Vagina (tissue), 2 donors: ENCODE data around the gene LONRF2. TPM values are rescaled to one million over a fixed set of nuclear protein-coding genes. Genes with fewer than 3 reads are reported as not detected.

Source experiments
- DNase-seq, 2 donors: peaks; one replicate each; pipeline ENCODE4 v3.0.0-alpha.2; 2017; ENCODE audit errors: extremely low spot score in 2 of 2
- H3K27ac ChIP-seq: fragments of 200-600 bp; sonication (generic); one replicate; pipeline ENCODE4 v1.5.1; 2019
- H3K27me3 ChIP-seq: fragments of 200-600 bp; sonication (generic); one replicate; pipeline ENCODE4 v1.5.1; 2019
- H3K36me3 ChIP-seq, 2 donors: fragments of 200-600 bp; sonication (generic); one replicate each; pipeline ENCODE4 v1.5.1; 2017 to 2019
- H3K4me1 ChIP-seq: fragments of 200-600 bp; sonication (generic); one replicate; pipeline ENCODE4 v1.5.1; 2019
- H3K4me3 ChIP-seq, 2 donors: fragments of 200-600 bp; sonication (generic); 1 replicate in 1 of 2; 2 replicates in 1 of 2; pipeline ENCODE4 v1.5.1; 2016 to 2019
- H3K9me3 ChIP-seq: fragments of 200-600 bp; sonication (generic); one replicate; pipeline ENCODE4 v1.5.1; 2019
- POLR2A ChIP-seq, 2 donors: fragments of 450-650 bp; IDR thresholded peaks; one replicate each; pipeline ENCODE4 v1.6.1; 2017; ENCODE audit warnings: antibody characterized with exemption in 2 of 2, mild to moderate bottlenecking in 2 of 2, moderate library complexity in 2 of 2
- POLR2AphosphoS5 ChIP-seq, 2 donors: sonication (generic); formaldehyde crosslinking; IDR thresholded peaks; one replicate each; pipeline ENCODE4 v1.9.0; 2017; ENCODE audit warnings: antibody characterized with exemption in 2 of 2, mild to moderate bottlenecking in 2 of 2, low read depth in 1 of 2; ENCODE audit not compliant: insufficient read depth in 1 of 2
- intact Hi-C: fragments of 100-400 bp; cut with DNase I; formaldehyde crosslinking; loops from one replicate; pipeline ENCODE4 v1.15.1; 2023
- total RNA-seq: library from RNA; depleted of rRNA; stranded (reverse); fragments of >200 nt; gene quantifications from one replicate; pipeline ENCODE4 v1.2.3, GENCODE V29; 2016
- TF ChIP-seq, protein P1 (sequence below), 3 experiments: fragments of 450-650 bp in 2 of 3; fragments of 200-600 bp in 1 of 3; sonication (generic) in 1 of 3; IDR thresholded peaks; one replicate each; pipeline ENCODE4 v1.5.1; 2017 to 2019; ENCODE audit warnings: antibody characterized with exemption in 3 of 3, mild to moderate bottlenecking in 2 of 3, moderate library complexity in 2 of 3

The LONRF2 gene
- total RNA-seq, 1 donor from 2014 or later, result 9.6 TPM

DNA sequence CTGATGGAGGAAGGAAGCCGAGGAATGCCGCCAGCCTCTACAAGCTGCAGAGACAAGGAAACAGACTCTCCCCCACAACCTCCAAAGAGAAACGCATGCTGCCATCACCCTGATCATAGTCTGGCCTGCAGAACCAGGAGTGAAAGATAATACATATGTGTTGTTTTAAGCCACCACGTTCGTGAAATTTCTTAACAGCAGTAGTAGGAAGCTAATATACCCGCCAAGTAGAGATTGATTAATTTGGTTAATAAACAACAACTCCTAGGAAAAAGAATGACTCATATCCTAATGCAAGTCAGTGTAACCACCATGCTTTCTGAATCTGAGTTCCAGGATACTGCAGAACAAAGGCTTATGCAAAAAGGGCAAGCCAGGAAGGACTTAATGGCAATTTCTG is 36.6 kb downstream of the LONRF2 start:
- Histone ChIP-seq H3K36me3 (peaks cover 0 to 4% of the 10 kb centered on the region in 2 donors), H3K4me3 (no peak overlapping the region), H3K27me3 (no peaks in the 10 kb centered on the region), H3K4me1 (peaks cover 11% of the 10 kb centered on the region), H3K9me3 (no peaks in the 10 kb centered on the region), H3K27ac (peak overlapping the region; percentile 67)
- peak in 1 of 2 donors; percentile 12 for TF ChIP-seq POLR2AphosphoS5 (IDR thresholded peaks at IDR 0.05; ENCODE audit: insufficient read depth in 1 of 2, low read depth in 1 of 2)
- TF ChIP-seq, protein P1, sequence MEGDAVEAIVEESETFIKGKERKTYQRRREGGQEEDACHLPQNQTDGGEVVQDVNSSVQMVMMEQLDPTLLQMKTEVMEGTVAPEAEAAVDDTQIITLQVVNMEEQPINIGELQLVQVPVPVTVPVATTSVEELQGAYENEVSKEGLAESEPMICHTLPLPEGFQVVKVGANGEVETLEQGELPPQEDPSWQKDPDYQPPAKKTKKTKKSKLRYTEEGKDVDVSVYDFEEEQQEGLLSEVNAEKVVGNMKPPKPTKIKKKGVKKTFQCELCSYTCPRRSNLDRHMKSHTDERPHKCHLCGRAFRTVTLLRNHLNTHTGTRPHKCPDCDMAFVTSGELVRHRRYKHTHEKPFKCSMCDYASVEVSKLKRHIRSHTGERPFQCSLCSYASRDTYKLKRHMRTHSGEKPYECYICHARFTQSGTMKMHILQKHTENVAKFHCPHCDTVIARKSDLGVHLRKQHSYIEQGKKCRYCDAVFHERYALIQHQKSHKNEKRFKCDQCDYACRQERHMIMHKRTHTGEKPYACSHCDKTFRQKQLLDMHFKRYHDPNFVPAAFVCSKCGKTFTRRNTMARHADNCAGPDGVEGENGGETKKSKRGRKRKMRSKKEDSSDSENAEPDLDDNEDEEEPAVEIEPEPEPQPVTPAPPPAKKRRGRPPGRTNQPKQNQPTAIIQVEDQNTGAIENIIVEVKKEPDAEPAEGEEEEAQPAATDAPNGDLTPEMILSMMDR (IDR thresholded peaks at IDR 0.05), result no peak
- DNase-seq, result no peak
- intact Hi-C loops, result no loop called here

DNA sequence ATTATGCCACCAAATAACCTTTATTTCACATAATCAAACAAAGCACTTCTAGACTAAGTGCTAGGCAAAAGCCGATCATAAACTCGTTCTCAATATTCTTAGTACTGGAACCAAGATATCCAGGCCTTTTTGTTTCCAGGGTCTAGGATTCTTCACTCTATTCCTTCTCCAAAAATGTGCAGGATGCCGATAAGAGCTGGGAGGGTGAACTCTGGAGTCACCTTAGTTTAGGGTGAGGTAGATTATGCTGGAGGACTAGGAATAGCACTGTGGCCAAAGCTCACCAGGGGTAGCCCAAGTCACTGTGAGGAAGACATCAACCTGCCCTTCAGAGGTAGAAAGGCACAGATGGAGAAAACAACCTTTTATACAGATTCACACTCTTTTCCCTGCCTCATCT is 37.3 kb downstream of the LONRF2 start:
- no peak for DNase-seq
- intact Hi-C loops, result no loop called here

GRCh38 chr2:100283724-100284501 is 38.4 kb downstream of the LONRF2 start:
- peaks cover 11% of the 10 kb centered on the region for H3K4me1 ChIP-seq
- H3K36me3 ChIP-seq, result peaks cover 0 to 4% of the 10 kb centered on the region in 2 donors
- no peaks in the 10 kb centered on the region for H3K9me3 ChIP-seq
- H3K27me3 ChIP-seq, result no peaks in the 10 kb centered on the region
- H3K4me3 ChIP-seq, result no peak overlapping the region
- intact Hi-C loops, result no loop called here
- TF ChIP-seq POLR2AphosphoS5 (IDR thresholded peaks at IDR 0.05; ENCODE audit: insufficient read depth in 1 of 2, low read depth in 1 of 2), result no peak
- TF ChIP-seq, protein P1 (IDR thresholded peaks at IDR 0.05), result no peak
- TF ChIP-seq POLR2A (IDR thresholded peaks at IDR 0.05), result no peak
- DNase-seq, result peak in 1 of 2 donors; percentile 94
- H3K27ac ChIP-seq, result peak overlapping the region; percentile 17

More for the DNA sequence above, 37.3 kb downstream of the LONRF2 start:
- H3K4me3 ChIP-seq, result no peak overlapping the region
- H3K27ac ChIP-seq, result peak overlapping the region; percentile 67
- no peaks in the 10 kb centered on the region for H3K9me3 ChIP-seq
- H3K4me1 ChIP-seq, result peaks cover 11% of the 10 kb centered on the region
- no peaks in the 10 kb centered on the region for H3K27me3 ChIP-seq
- peaks cover 0 to 4% of the 10 kb centered on the region in 2 donors for H3K36me3 ChIP-seq
- TF ChIP-seq POLR2AphosphoS5 (IDR thresholded peaks at IDR 0.05; ENCODE audit: insufficient read depth in 1 of 2, low read depth in 1 of 2) (no peak), POLR2A (IDR thresholded peaks at IDR 0.05) (no peak)
- TF ChIP-seq, protein P1 (IDR thresholded peaks at IDR 0.05), result no peak

- Histone ChIP-seq H3K27me3 (no peaks in the 10 kb centered on the region), H3K4me3 (no peak overlapping the region), H3K4me1 (peaks cover 11% of the 10 kb centered on the region), H3K27ac (peak overlapping the region; percentile 70), H3K9me3 (no peaks in the 10 kb centered on the region), H3K36me3 (peaks cover 0 to 4% of the 10 kb centered on the region in 2 donors)
- DNase-seq, result peak; percentile 25 to 94
- TF ChIP-seq POLR2AphosphoS5 (IDR thresholded peaks at IDR 0.05; ENCODE audit: insufficient read depth in 1 of 2, low read depth in 1 of 2) (no peak), POLR2A (IDR thresholded peaks at IDR 0.05) (no peak)
- intact Hi-C loops, result no loop called here
Measured at GRCh38 chr2:100281521-100282438, 40.5 kb downstream of the LONRF2 start.
